Measurements from ENCODE around the gene MGARP.
"Not testable (repeated sequence)": the region's sequence is repeated elsewhere in the genome, so short reads cannot be mapped to it uniquely, and the experiment has no call there.

Gene MGARP

GRCh38 chr4:139279760-139280620, at the start of gene MGARP:
TSS of gene MGARP (minus strand) at chr4:139280225. CDS start at chr4:139280158, 67 bp downstream.
- DNase-seq = no peak

DNA sequence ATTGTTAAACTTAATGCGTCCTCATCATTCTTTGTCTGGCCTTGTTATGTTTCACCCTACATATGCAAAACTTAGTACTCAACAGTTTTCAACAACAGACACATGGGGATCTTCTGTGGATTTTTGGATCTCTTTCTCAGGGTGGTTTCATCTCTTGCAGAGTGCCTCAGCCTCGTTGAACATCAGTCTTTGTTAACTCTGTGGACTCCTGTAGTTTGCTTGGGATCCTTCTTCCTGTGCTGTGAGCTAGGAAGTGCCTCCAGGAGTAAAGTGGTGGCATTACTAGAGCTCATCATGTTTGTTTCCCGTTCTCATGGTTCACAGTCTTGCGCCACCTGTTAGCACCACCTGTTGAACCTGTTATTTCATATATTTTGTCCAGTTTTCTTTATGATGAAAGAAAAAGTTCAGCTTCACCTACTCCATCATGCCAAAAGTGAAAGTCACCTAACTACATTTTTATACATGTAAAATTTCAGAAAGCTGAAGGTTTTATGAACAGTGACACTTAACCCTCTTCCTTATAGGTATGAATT, 49.7 kb upstream of the MGARP start:
- DNase-seq = no peak

DNA sequence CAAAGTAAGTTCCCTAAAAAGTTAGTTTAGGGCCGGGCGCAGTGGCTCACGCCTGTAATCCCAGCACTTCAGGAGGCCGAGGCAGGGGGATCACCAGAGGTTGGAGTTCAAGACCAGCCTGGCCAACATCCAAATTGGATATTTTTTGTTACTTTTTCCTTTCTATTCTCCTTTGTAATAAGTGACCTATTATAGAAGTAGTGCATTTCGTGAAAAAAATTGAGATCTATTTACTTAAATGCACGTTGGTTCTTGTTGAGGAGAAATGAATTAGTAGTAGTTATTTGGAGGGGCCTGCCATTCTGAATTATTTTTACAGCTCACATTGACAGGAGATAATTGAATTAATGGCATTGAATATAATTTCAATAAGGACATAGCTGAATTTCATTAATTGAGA, 44.6 kb upstream of the MGARP start:
- no peak for DNase-seq

GRCh38 chr4:139322541-139322940, 42.5 kb upstream of the MGARP start:
- DNase-seq = not testable (repeated sequence)

GRCh38 chr4:139322070-139322469, 42.0 kb upstream of the MGARP start:
- DNase-seq = not testable (repeated sequence)

GRCh38 chr4:139319571-139319970, 39.5 kb upstream of the MGARP start:
- no peak for DNase-seq

DNA sequence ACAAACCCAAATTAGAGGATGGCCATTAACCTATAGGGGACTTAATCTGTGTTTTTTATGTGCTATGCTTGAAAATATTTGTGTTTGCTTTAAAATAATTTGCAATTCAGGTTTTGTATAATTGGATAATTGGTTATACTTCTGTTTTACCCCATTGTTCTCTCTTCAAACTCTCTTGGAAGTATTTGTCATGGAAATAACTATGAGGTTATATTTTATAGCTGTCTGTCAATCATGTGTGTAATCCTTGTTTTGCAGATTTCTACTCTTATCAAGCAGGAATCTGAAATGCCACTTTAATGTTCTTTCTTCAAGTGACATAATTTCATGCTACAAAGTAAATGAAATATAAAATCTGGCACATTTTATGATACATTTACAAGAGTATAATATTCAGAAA, 37.6 kb upstream of the MGARP start:
- no peak for DNase-seq

DNA sequence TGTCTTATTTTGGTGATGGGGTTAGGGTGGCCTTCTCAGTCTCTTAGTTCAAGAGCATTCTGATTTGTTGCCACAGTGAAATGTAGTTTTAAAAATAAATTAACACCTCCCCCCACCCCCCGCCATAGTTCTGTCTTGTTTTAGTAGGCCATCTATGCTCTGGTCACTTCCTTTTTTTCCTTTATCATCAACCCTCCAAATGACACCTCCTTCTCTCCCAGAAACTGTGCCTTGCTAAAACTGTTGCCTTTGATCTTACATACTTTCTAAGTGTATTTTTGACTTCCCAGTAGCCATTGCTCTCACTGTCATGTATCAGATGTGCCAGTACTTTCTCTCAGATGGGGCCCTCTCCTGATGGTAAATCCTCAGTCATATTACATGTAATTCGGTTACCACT, 36.7 kb upstream of the MGARP start:
- no peak for DNase-seq

DNA sequence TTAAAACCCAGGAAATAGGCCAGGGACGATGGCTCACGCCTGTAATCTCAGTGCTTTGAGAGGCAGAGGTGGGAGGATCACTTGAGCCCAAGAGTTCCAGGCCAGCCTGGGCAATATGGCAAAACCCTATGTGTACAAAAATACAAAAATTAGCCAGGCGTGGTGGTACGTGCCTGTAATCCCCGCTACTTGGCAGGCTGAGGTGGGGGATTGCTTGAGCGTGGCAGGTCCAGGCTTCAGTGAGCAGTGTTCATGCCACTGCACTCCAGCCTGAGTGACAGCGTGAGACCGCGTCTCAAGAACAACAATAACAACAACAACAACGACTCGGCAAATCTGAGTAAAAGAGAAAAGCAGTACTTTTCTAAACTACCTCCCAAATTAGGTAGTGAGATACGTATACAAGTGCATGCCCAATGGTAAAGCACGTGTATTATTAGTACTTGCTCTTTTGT, 35.2 kb upstream of the MGARP start:
- no peak for DNase-seq

DNA sequence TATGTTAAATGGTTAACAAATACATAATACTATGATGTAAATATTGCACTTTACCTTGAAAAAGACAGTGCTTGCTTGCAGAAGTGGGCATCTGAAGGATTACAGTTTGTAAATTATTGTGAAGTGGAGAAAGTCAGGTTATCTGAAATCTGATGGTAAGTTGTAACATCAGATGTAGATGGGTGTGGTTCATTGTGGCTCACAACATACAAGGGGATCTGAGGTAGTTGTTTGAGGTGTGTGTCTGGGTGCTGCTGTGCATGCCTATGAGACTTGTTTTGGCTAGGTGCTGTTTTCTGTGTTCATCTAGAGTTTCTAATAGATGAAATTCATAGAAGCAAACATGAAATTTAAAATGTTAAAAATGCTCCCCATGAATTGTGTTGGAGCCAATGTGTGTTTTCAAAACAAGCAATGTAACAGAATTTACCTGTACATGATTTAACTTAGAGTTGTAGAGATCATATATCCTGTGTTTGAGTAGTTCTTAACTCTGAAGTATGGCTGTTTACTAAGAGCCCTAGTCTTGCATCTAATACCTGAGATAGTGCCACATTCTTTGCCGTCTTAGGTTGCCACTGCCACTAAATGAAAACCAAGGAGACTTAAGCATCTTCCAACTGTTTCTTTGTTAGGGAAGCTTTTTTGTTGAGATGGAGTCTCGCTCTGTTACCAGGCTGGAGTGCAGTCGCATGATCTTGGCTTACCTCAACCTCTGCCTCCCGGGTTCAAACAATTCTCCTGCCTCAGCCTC, 34.2 kb upstream of the MGARP start:
- no peak for DNase-seq

- DNase-seq = not testable (repeated sequence)
These were observed 33.4 kb upstream of the MGARP start for GRCh38 chr4:139313414-139313813.

- no peak for DNase-seq
These were observed 32.7 kb upstream of the MGARP start for GRCh38 chr4:139312552-139313332.

DNA sequence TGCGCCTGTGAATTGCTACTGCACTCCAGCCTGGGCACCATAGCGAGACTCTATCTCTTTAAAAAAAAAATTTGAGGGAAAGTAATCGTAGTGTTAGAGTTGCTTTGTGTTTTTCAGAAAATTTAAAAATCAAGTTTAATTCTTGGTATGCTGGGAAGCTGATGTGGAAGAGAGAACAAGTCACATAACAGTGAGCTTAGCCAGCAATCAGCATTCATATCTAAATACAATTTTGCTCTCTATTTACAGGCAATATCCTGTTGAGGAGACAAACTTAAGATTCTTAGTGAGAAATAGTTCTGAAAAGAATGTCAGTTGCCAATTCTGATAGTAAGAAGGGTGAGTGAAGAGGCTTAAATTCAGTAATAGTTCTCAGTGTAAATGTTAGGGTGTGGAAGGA, 31.9 kb upstream of the MGARP start:
- no peak for DNase-seq

DNA sequence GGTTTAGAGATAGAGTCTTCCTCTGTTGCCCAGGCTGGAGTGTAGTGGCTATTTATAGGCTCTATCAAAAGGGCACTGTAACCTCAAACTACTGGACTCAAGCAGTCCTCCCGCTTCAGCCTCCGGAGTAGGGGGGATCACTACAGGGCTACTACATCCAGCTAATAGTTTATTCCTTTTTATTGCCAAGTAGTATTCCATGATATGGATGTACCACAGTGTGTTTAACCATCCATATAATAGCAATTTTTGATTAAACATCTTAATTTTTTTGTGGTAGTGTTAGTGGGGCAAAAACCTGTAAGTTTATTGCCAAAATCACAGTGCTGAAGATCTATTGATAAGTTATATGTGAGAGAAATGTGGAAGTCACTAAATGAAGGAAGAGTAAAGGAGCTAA, 24.9 kb upstream of the MGARP start:
- DNase-seq = no peak

DNA sequence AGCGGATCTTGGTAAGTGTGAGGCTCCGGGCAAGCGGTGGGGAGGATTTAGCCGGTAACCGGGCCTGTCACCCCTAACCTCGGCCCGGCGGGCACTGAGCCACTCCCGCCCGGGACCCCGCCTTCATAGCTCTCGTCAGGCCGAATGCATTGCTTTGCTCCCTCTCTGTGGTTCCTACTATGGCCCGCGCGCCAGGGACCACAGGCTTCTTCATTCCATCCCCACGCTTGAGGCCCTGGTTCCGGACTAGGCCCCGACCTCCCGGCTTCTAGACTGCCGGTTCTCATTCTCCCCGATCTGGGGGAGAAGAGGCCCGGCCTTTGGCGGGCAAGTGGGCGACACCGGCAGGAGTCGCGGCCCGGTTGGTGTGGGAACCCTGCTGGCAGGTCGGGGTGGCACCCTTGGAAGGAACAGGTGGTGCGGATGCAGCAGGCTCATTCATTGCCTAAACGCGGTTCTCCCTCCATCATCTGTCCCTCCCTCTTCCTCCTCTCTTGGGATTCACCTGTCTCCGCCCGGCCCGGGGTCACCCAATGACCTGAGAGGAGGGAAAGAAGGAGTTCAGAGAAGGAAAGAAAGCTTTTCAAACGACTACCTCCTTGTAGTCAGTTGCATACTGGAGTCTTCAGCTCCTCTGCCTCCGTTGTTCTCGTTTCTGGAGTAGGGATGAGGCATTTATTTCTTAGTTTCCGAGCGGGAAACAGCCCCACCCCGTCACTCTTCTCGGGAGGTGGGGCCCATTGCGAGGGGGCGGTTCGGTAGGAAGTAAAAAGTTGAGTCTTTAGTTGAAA, 22.0 kb upstream of the MGARP start, which contains the start of gene NDUFC1:
Gene NDUFC1, minus strand, starts transcription at position 657 of the 791 bp plus-strand sequence. CDS start 6,679 bp downstream, outside the sequence.
- peak; percentile 11 for DNase-seq

- DNase-seq = peak; percentile 97
These were observed 21.2 kb upstream of the MGARP start, which contains the start of gene NAA15 for GRCh38 chr4:139301113-139301820. TSS of gene NAA15 (plus strand) at chr4:139301505. CDS start at chr4:139301778, 273 bp downstream.

- DNase-seq = no peak
These were observed 20.5 kb upstream of the MGARP start for GRCh38 chr4:139300431-139301112.

- DNase-seq = no peak
These were observed 19.5 kb upstream of the MGARP start for GRCh38 chr4:139299536-139299935.

DNA sequence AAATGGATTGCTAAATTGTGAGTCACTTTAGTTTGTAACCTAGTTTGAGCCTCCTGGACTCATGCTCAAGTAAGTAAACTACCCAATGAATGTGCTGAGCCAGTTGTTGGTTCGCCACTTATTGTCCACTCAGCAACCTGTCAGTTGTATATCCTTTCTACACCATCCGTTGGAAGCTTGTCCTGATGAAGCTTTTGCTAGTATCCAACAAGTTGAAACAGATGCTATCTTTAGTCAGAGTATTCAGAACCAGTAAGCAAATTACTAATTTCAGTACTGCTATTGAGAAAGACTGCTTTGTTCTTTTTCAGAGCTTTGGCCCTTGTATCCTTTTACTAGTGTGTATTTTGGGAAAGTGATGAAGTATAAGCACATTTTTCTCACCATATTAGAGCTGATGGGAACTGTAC, 17.0 kb upstream of the MGARP start:
- DNase-seq = no peak

- no peak for DNase-seq
These were observed 15.9 kb upstream of the MGARP start for GRCh38 chr4:139295942-139296299.
